HUES64 (cell line): ENCODE measurements around the gene SPATS2.
A peak's percentile ranks its signal among the peaks of the same experiment; 100 is the strongest.

Source experiments
- H3K27ac ChIP-seq: 2 replicates; pipeline ENCODE4 v1.7.0; 2013; ENCODE audit warnings: low read depth, low read length, inconsistent platforms
- H3K27me3 ChIP-seq: 2 replicates; pipeline ENCODE4 v1.6.1; 2013; ENCODE audit warnings: mild to moderate bottlenecking, low read length; ENCODE audit not compliant: insufficient read depth
- H3K36me3 ChIP-seq: 2 replicates; pipeline ENCODE4 v1.6.1; 2013; ENCODE audit warnings: mild to moderate bottlenecking, low read length; ENCODE audit not compliant: insufficient read depth
- H3K4me1 ChIP-seq: 2 replicates; pipeline ENCODE4 v1.6.1; 2013; ENCODE audit warnings: mild to moderate bottlenecking, low read length, moderate library complexity; ENCODE audit not compliant: insufficient read depth
- H3K4me3 ChIP-seq: 2 replicates; pipeline ENCODE4 v1.5.1; 2013; ENCODE audit warnings: mild to moderate bottlenecking, low read length, moderate library complexity
- H3K9ac ChIP-seq: 2 replicates; pipeline ENCODE4 v1.6.1; 2013; ENCODE audit warnings: mild to moderate bottlenecking, low read depth, low read length
- H3K9me3 ChIP-seq: 2 replicates; pipeline ENCODE4 v1.6.1; 2013; ENCODE audit warnings: low read depth, low read length; ENCODE audit not compliant: insufficient read depth
- WGBS: fragments of 150-250, 120-280 bp; methylation state at CpG from one replicate; pipeline ENCODE4 v1.1.7; 2013; ENCODE audit warnings: missing lambda C conversion rate; 5-methylcytosine and 5-hydroxymethylcytosine counted together

Gene SPATS2

GRCh38 chr12:49336645-49337584, 30.3 kb upstream of the SPATS2 start, which contains the start of gene C1QL4:
Gene C1QL4 (minus strand): TSS chr12:49337188. CDS start chr12:49336477, 711 bp downstream.
- peak within 1 kb of the TSS; percentile 37 for H3K4me3 ChIP-seq
- H3K4me1 ChIP-seq = peaks cover 20% of the 10 kb centered on the region
- H3K9ac ChIP-seq = no peak within 1 kb of the TSS
- peaks cover 100% of the 10 kb centered on the region for H3K27me3 ChIP-seq
- no peaks in the 10 kb centered on the region for H3K36me3 ChIP-seq
- H3K27ac ChIP-seq = no peak within 1 kb of the TSS
- H3K9me3 ChIP-seq = no peaks in the 10 kb centered on the region
- 2% methylated on average over 62 of the region's 65 CpGs for WGBS

DNA sequence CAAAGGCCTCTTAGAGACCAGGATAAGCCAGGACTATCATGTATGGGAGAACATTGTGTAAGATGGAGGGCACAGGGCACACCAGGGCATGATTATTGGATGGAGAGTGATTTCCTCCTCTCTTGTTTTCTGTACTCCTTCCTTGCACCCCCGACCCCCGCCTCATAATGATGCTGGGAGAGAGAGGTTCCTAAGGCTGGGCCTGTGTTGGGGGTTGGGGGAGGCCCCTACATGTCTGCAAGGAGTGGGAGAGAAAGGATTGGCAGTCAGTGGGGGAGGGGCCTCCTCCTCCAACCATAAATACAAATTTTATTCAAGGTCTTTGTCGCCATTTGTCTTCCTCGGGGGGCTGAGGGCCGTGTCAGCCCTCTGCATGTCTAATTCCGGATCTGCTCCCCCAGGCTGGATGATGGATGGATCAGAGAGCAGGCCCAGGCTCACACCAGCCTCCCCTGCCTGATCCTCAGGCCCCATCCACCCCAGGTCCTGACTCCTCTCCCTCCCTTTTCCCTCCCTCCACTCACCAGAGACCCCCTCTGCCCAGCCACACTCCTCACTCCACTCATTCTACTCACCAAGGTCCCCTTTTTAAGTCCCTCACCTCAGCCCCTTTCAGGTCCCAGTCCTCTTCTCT, 28.3 kb upstream of the SPATS2 start:
- 46% methylated on average over 6 of the region's 6 CpGs for WGBS
- H3K27me3 ChIP-seq = peaks cover 100% of the 10 kb centered on the region

DNA sequence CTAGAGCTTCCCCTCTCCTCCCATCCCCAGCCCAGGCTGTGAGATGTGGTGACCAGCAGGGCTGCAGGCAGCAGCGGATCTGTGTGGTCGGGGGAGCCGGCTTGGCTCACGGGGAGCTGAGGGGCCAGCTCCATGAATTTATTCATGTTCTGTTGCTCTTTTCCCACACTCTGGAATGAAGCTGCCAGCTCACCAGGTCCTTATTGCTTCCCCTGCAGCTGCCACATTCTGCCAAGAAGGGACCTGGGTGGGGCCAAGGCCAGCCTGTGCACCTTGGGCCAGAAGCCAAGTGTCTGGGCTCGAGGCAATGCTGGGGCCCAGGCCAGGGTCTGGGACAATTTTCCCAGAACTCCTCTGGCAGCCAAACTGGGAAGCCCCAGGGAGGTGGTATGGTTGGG, 27.8 kb upstream of the SPATS2 start:
- Histone ChIP-seq H3K4me3 (no peak overlapping the region), H3K9ac (no peak overlapping the region), H3K27ac (no peak overlapping the region), H3K27me3 (peaks cover 100% of the 10 kb centered on the region), H3K4me1 (peaks cover 25% of the 10 kb centered on the region), H3K36me3 (no peaks in the 10 kb centered on the region), H3K9me3 (no peaks in the 10 kb centered on the region)
- 15% methylated on average over 5 of the region's 5 CpGs for WGBS

More for the DNA sequence above, 28.3 kb upstream of the SPATS2 start:
- Histone ChIP-seq H3K36me3 (no peaks in the 10 kb centered on the region), H3K27ac (no peak overlapping the region), H3K9ac (no peak overlapping the region), H3K4me3 (no peak overlapping the region), H3K9me3 (no peaks in the 10 kb centered on the region), H3K4me1 (peaks cover 25% of the 10 kb centered on the region)

GRCh38 chr12:49340095-49340870, 27.0 kb upstream of the SPATS2 start:
- WGBS = 38% methylated on average over 6 of the region's 6 CpGs
- peaks cover 25% of the 10 kb centered on the region for H3K4me1 ChIP-seq
- H3K27ac ChIP-seq = no peak overlapping the region
- peaks cover 100% of the 10 kb centered on the region for H3K27me3 ChIP-seq
- H3K9ac ChIP-seq = no peak overlapping the region
- no peak overlapping the region for H3K4me3 ChIP-seq
- no peaks in the 10 kb centered on the region for H3K9me3 ChIP-seq
- H3K36me3 ChIP-seq = no peaks in the 10 kb centered on the region

GRCh38 chr12:49340971-49341776, 26.1 kb upstream of the SPATS2 start:
- peaks cover 29% of the 10 kb centered on the region for H3K4me1 ChIP-seq
- peaks cover 100% of the 10 kb centered on the region for H3K27me3 ChIP-seq
- H3K36me3 ChIP-seq = no peaks in the 10 kb centered on the region
- peak overlapping the region; percentile 60 for H3K4me3 ChIP-seq
- no peak overlapping the region for H3K9ac ChIP-seq
- 11% methylated on average over 14 of the region's 14 CpGs for WGBS
- no peaks in the 10 kb centered on the region for H3K9me3 ChIP-seq
- no peak overlapping the region for H3K27ac ChIP-seq

- H3K9me3 ChIP-seq = no peaks in the 10 kb centered on the region
- peaks cover 100% of the 10 kb centered on the region for H3K27me3 ChIP-seq
- 5% methylated on average over 21 of the region's 21 CpGs for WGBS
- H3K4me1 ChIP-seq = peaks cover 29% of the 10 kb centered on the region
- no peaks in the 10 kb centered on the region for H3K36me3 ChIP-seq
- no peak overlapping the region for H3K27ac ChIP-seq
- H3K9ac ChIP-seq = no peak overlapping the region
- peak overlapping the region; percentile 60 for H3K4me3 ChIP-seq
Observed at GRCh38 chr12:49341777-49342065, 25.5 kb upstream of the SPATS2 start.

DNA sequence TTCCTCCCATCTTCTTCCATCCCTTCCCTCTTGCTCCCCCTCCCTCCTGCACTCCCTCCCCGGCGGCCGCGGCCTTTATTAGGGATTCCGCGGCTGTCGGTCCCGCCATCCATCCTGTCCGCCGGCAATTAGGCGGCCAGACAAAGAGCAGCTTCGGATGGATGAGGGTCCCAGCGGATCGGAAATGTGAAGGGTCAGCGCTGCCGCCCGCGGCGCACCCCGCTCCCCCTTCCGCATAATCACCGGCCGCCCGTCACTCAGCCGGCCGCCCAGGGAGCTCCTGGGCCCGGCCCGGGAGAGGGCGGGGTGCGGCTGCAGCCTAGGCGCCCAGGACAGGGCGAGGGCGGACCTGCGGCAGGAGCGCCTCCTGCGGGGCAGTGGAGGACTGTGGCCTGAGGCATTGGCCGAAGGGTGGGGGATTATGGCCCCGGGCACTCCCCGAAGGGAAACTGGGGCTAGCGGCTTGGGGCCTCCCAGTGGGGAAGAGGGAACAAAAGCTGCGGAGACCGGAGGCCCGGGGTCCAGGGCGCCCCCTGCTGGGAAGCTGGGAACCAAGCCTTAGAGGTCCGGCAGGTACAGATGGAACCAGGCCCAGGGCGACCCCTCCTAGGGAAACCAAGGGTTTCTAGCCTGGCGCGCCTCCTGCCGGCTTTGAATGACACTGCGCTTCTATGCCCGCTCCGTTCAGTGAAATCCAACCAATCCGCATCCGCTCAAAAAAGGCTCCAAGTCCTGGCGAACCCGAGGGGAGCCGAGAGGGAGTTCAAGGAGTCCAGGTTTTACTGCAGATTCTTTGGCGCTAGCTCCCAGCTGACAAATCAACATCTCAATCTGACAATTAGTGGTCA, 25.0 kb upstream of the SPATS2 start:
- under 1% methylated on average over 58 of the region's 58 CpGs for WGBS
- H3K36me3 ChIP-seq = no peaks in the 10 kb centered on the region
- H3K4me3 ChIP-seq = peak overlapping the region; percentile 60
- peaks cover 29% of the 10 kb centered on the region for H3K4me1 ChIP-seq
- H3K27me3 ChIP-seq = peaks cover 100% of the 10 kb centered on the region
- H3K9me3 ChIP-seq = no peaks in the 10 kb centered on the region
- no peak overlapping the region for H3K27ac ChIP-seq
- H3K9ac ChIP-seq = no peak overlapping the region

DNA sequence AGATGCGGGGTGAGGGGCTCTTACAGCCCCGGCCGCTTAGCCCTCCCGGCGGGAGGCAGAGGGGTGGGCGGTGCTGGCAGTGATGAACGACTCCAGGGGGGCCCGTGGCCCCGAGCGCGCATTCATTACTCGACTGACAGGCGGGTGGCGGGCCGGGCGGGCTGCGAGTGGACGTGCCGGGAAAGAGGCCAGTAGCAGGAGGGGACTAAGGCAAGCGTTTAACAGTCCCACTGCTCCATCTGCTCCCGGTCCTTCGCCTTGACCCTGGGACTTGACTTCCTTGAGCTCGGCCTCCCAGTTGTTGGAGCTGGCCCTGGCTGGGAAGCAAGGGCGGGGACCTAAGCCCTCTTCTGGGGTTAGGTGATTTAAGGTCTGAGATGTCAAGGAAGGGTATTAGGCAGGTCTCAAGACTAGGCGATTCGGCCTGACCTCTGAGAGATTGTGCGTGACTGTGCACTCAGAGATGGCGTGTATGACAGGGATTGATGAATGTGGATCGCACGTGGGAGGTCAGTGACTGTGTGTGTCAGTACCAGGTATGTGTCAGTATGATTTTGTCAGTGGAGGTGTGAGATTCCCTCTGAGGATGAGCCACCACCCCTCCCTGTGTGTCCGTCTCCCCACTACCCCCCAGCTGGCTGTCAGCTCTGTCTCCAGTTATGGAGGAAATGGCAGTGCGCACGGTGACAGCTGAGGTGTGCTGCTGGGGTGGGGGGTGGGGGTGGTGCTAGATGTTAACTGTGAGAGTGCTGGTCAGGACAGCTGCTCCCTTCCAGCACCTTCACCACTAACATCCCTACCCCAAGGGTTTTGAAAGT, 24.1 kb upstream of the SPATS2 start:
- Histone ChIP-seq H3K27ac (no peak overlapping the region), H3K4me1 (peaks cover 24% of the 10 kb centered on the region), H3K4me3 (peak overlapping the region; percentile 60), H3K36me3 (no peaks in the 10 kb centered on the region), H3K9me3 (no peaks in the 10 kb centered on the region), H3K27me3 (peaks cover 100% of the 10 kb centered on the region), H3K9ac (no peak overlapping the region)
- WGBS = 2% methylated on average over 30 of the region's 33 CpGs

GRCh38 chr12:49344486-49345050, 22.7 kb upstream of the SPATS2 start:
- peaks cover 13% of the 10 kb centered on the region for H3K4me1 ChIP-seq
- peaks cover 100% of the 10 kb centered on the region for H3K27me3 ChIP-seq
- H3K9ac ChIP-seq = no peak overlapping the region
- H3K9me3 ChIP-seq = no peaks in the 10 kb centered on the region
- WGBS = 5% methylated on average over 13 of the region's 15 CpGs
- H3K36me3 ChIP-seq = no peaks in the 10 kb centered on the region
- no peak overlapping the region for H3K27ac ChIP-seq
- no peak overlapping the region for H3K4me3 ChIP-seq
